Measurements from ENCODE around the gene AREL1.

AREL1 gene

GRCh38 chr14:74637178-74637550 lies 75.7 kb downstream of the AREL1 start:
- no peak for FAIRE-seq
- DNase-seq (ENCODE audit: insufficient read length, low spot score), result no peak

DNA sequence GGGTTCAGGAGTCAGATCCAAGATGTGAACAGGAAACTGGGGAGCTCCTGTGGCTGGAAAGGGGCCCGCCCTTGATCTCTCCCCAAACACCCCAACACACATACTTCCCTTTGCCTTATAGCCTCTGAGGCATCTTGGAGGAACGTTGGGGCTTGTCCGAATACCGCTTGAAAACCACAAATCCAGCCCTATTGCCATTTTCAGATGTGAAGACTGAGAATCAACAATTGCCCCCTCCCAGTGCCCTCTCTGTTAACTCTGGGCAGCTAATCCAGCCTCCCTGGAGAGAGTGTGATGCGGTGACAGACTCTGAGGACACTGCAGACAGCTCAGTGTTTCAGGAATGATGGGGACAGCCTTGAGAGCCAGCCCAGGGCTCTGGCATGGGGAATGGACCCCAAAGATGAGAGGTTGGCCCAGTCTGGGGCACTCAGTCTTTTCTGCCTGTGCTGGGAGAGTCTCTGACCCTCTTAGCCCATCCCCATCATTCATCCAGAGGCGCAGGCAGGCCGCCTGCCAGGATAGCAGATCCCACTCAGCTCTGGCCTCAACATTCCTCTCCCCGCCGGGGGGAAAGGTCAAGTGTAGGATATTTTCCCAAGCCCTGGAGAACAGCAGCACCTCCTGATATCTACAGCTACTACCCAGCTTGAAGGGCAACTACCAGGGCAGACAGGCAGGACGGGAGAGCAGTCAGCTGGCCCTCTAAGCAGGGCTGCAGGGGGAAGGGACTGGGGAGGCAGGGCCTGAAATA lies 76.3 kb downstream of the AREL1 start:
- FAIRE-seq, result no peak
- DNase-seq (ENCODE audit: insufficient read length, low spot score), result no peak

GRCh38 chr14:74635847-74636246 lies 77.0 kb downstream of the AREL1 start:
- no peak for DNase-seq (ENCODE audit: insufficient read length, low spot score)
- no peak for FAIRE-seq

- DNase-seq (ENCODE audit: insufficient read length, low spot score), result no peak
- FAIRE-seq, result no peak
Measured at GRCh38 chr14:74634964-74635363, 77.9 kb downstream of the AREL1 start.

- FAIRE-seq, result no peak
- no peak for DNase-seq (ENCODE audit: insufficient read length, low spot score)
Measured at GRCh38 chr14:74634481-74634880, 78.4 kb downstream of the AREL1 start.

- no peak for DNase-seq (ENCODE audit: insufficient read length, low spot score)
- FAIRE-seq, result no peak
Measured at GRCh38 chr14:74630881-74631690, 81.8 kb downstream of the AREL1 start.

DNA sequence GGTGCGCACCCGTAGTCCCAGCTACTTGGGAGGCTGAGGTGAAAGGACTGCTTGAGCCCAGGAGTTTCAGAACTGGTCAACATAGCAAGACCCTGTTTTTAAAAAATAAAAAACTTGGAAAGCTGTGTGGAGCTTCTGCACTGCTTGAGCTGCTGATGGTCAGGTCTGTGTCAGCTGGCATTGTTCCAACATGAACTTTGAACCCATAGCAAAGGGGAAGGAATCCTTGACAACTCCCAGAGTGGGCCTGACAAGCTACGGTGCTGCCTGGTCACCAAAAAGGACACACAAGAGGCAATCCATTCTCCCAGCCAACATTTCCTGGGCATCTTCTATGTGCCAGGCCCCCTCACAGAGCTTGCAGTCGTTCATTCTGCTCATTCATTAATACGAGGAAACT lies 84.5 kb downstream of the AREL1 start:
- no peak for FAIRE-seq
- no peak for DNase-seq (ENCODE audit: insufficient read length, low spot score)

- DNase-seq (ENCODE audit: insufficient read length, low spot score), result no peak
- FAIRE-seq, result peak; percentile 28
Measured at GRCh38 chr14:74627076-74627475, 85.8 kb downstream of the AREL1 start.

- FAIRE-seq, result no peak
- no peak for DNase-seq (ENCODE audit: insufficient read length, low spot score)
Measured at GRCh38 chr14:74622257-74622656, 90.6 kb downstream of the AREL1 start.

- no peak for FAIRE-seq
- DNase-seq (ENCODE audit: insufficient read length, low spot score), result no peak
Measured at GRCh38 chr14:74621556-74621955, 91.3 kb downstream of the AREL1 start.

- DNase-seq (ENCODE audit: insufficient read length, low spot score) (no peak), FAIRE-seq (no peak)
Measured at GRCh38 chr14:74620923-74621322, 92.0 kb downstream of the AREL1 start.

DNA sequence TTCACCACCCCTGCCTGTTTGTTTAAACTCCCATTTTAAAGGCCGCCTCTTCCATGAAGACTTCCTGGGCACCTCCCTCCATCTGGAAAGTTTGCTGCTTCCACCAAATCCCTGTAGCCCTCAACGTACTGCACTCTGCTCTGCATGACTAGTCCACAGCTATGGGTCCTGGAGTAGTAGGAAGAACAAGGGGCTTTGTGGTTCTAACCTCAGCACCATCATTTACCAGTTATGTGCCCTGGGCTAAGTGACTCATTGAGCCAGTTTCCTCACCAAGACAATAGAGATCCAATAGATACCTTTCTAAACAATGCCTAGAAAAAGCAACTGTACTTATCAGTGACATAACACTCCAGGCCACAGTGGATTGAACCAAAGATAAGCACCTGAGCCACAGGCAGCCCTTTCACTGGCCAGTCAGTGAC lies 92.4 kb downstream of the AREL1 start:
- DNase-seq (ENCODE audit: insufficient read length, low spot score), result no peak

GRCh38 chr14:74619672-74620131 lies 93.2 kb downstream of the AREL1 start:
- FAIRE-seq (no peak), DNase-seq (ENCODE audit: insufficient read length, low spot score) (no peak)

More for the DNA sequence above, 92.4 kb downstream of the AREL1 start:
- no peak for FAIRE-seq

DNA sequence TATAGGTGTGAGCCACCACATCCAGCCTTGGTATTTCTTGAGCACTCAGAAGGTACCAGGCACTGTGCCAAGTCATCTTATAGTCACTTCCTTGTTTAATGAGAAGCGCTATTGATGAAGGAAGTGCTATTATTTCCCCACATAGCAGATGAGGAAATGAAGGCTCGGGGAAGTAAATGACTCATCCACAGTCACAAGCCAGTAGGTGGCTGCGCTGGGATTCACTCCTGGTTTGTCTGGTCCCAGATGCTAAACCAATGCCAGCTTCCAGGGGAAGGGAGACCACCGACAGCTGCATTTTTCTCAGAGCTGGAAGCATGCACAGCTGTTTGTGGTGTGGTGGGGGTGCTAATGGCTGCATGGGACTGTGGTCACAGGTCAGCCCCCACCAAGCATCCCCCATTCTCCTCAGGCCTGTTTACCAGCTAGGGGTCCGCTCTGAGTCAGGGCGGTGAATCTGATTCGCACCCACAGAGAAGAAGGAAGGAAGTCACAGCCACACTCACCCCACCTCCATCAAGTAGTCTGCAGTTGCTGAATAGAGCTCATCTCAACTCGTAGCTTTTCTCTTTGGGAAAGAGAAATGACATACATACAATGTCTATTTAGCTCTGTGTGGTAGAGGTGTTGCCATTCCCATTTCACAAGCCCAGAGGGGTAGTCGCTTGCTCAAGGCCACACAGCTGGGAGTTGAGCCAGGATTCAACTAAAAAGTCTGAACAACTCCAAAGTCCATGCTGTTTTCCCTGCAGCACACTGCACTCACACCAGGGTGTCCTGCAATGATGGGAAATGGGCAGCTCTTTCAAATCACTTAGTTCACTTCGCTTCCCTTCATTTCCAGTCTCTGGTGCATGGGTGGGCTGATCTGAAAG lies 94.6 kb downstream of the AREL1 start:
- FAIRE-seq, result no peak
- DNase-seq (ENCODE audit: insufficient read length, low spot score), result no peak

- FAIRE-seq (no peak), DNase-seq (ENCODE audit: insufficient read length, low spot score) (no peak)
Measured at GRCh38 chr14:74616996-74617700, 95.7 kb downstream of the AREL1 start.

- FAIRE-seq (no peak), DNase-seq (ENCODE audit: insufficient read length, low spot score) (no peak)
Measured at GRCh38 chr14:74616507-74616906, 96.4 kb downstream of the AREL1 start.

- FAIRE-seq (no peak), DNase-seq (ENCODE audit: insufficient read length, low spot score) (no peak)
Measured at GRCh38 chr14:74615735-74616134, 97.1 kb downstream of the AREL1 start.

DNA sequence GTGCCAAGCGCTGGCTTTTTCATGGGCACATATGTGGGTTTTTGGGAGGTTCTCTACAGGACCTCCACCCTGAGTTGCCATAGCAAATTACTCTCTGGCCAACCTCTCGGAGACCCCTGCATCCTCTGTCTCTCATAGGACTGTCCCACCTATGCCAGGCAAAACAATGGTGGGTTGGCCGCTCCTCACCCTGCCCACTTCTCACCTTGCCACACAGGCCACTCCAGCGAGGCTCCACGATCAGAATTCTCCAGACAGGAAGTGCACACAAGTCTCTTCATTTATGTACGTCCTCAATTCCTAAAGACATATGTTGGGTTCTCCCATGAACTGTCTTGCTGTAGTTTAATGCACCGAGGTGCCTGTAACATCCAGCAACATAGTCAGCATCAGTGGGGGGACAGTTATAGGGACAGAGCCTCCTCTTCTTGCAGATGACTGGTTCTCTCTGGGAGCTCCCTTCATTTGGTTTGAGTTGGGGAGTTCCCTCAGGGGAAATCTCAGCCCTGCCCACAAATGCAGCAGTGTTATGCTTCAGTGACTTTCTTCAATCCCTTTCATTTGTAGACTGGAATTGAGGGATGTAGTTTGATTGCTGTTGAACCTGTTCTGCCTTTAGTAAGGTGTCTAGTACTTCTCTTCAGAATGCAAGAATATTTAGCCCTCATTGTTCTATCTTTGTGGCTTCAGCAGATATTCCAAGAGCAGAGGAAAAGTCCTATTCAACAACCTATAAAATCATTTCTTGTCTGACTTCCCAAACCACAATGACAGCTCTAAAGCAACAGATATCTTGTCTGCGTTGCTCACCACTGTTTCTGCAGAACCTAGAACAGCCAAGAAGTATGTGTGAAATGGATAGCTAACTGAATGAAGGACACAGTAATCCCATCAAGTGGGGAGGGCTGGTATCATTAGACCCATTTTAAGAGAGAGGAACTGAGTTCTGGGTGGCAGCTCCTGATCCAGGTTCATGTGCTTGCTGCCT lies 98.1 kb downstream of the AREL1 start:
- FAIRE-seq, result no peak

DNA sequence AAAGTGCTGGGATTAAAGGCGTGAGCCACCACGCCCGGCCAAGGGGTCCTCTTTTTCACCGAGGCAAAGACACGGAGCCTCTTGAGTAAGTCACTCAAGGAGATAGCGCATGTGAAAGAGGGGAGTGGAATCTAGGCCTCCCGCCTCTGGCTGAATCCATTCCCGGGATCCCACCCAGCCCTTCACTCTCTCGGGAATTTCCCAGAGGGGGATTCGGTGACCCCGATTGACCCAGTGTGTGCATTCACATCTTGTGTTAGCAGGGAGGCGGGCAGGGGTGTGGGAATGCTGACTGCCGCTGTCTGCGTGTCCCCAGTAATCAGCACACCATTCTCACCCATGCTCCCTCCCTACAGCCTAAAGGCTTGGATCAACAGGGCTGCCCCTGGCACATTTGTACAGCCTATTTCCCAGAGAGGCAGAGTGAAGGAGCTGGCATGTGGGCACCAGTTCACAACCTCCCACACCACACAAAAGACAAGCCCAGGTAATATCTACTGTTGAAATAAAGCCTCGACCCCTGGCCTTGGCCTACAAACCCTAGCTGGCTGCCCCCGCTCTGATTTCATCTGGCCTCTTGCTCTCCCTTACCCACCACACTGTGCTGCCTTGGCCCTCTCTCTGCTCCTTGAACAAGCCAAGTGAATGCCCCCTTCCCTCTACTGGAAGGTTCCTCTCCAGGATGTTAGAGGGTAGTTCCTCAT lies 99.5 kb downstream of the AREL1 start:
- DNase-seq (ENCODE audit: insufficient read length, low spot score), result no peak
- FAIRE-seq, result no peak

More for the DNA sequence above, 98.1 kb downstream of the AREL1 start:
- no peak for DNase-seq (ENCODE audit: insufficient read length, low spot score)
